ENCODE data around the gene KIAA1328. TPM values are rescaled to one million over a fixed set of nuclear protein-coding genes. Genes with fewer than 3 reads are reported as not detected.

KIAA1328 gene
- 1 to 10 TPM; 6.6 to 6.8 TPM for total RNA-seq
- 8.3 TPM for polyA plus RNA-seq

- H3K4me1 ChIP-seq (ENCODE audit: insufficient read depth, low read length): peaks cover 17% of the 10 kb centered on the region
- no peaks in the 10 kb centered on the region for H3K9me3 ChIP-seq (ENCODE audit: low read length)
- peak; percentile 82 to 92 (median 88) for DNase-seq
- H3K36me3 ChIP-seq (ENCODE audit: insufficient read depth, low read length): no peaks in the 10 kb centered on the region
- H3K27me3 ChIP-seq (ENCODE audit: insufficient read depth, low read length, poor library complexity, severe bottlenecking): no peaks in the 10 kb centered on the region
- peak within 1 kb of the TSS; percentile 95 for H3K4me3 ChIP-seq (ENCODE audit: low read length)
- H3K27ac ChIP-seq (ENCODE audit: low read depth, low read length): peak within 1 kb of the TSS; percentile 77
- ChIA-PET CTCF (interaction anchor here (0.7 to 2.2 kb wide), 6 partner anchors 8 to 101 kb away, joined by 3 to 17 read pairs (median 6); no protein-coding TSS in a partner anchor), POLR2A (interaction anchor here (0.9 to 1.4 kb wide), 4 partner anchors 14 to 857 kb away, joined by 3 to 7 read pairs (median 4); partner anchors contain the start of genes ELP2, RMP24 and RPRD1A)
- H3K4me3 Mint-ChIP-seq: peak within 1 kb of the TSS; percentile 90 to 99 (median 96)
- peaks cover 0 to 16% (median 0%) of the 10 kb centered on the region in 3 donors for H3K36me3 Mint-ChIP-seq
- H3K9me3 Mint-ChIP-seq: no peaks in the 10 kb centered on the region
- H3K27me3 Mint-ChIP-seq: no peaks in the 10 kb centered on the region
- H3K27ac Mint-ChIP-seq: peak within 1 kb of the TSS; percentile 80 to 96 (median 91)
- H3K4me1 Mint-ChIP-seq: peaks cover 32 to 63% (median 44%) of the 10 kb centered on the region in 3 donors
These were observed at the start of gene KIAA1328, which contains the start of gene TPGS2 for GRCh38 chr18:36828630-36829361. KIAA1328 (plus strand) TSS chr18:36829127; CDS start chr18:36829139, 12 bp downstream. TPGS2 (minus strand) TSS chr18:36829002; CDS start chr18:36828767, 235 bp downstream.

GRCh38 chr18:36780748-36781147 lies 48.2 kb upstream of the KIAA1328 start:
- no peaks in the 10 kb centered on the region for H3K9me3 ChIP-seq (ENCODE audit: low read length)
- no peak for DNase-seq
- no peak overlapping the region for H3K27ac ChIP-seq (ENCODE audit: low read depth, low read length)
- H3K36me3 Mint-ChIP-seq: peaks cover 3 to 26% (median 10%) of the 10 kb centered on the region in 3 donors
- H3K27me3 Mint-ChIP-seq: no peaks in the 10 kb centered on the region
- no peak overlapping the region for H3K4me3 ChIP-seq (ENCODE audit: low read length)
- H3K9me3 Mint-ChIP-seq: no peaks in the 10 kb centered on the region
- H3K4me3 Mint-ChIP-seq: no peak overlapping the region
- no peaks in the 10 kb centered on the region for H3K27me3 ChIP-seq (ENCODE audit: insufficient read depth, low read length, poor library complexity, severe bottlenecking)
- H3K4me1 Mint-ChIP-seq: no peaks in the 10 kb centered on the region
- H3K36me3 ChIP-seq (ENCODE audit: insufficient read depth, low read length): no peaks in the 10 kb centered on the region
- no peak overlapping the region for H3K27ac Mint-ChIP-seq
- CTCF ChIA-PET: no interaction called here
- POLR2A ChIA-PET: no interaction called here
- no peaks in the 10 kb centered on the region for H3K4me1 ChIP-seq (ENCODE audit: insufficient read depth, low read length)

- POLR2A ChIA-PET: no interaction called here
- no peak for DNase-seq
- H3K36me3 Mint-ChIP-seq: peaks cover 6 to 41% (median 13%) of the 10 kb centered on the region in 3 donors
- peaks cover 0 to 1% (median 0%) of the 10 kb centered on the region in 3 donors for H3K4me1 Mint-ChIP-seq
- Histone ChIP-seq H3K36me3 (ENCODE audit: insufficient read depth, low read length) (no peaks in the 10 kb centered on the region), H3K4me1 (ENCODE audit: insufficient read depth, low read length) (no peaks in the 10 kb centered on the region), H3K27me3 (ENCODE audit: insufficient read depth, low read length, poor library complexity, severe bottlenecking) (no peaks in the 10 kb centered on the region), H3K4me3 (ENCODE audit: low read length) (no peak overlapping the region), H3K9me3 (ENCODE audit: low read length) (no peaks in the 10 kb centered on the region), H3K27ac (ENCODE audit: low read depth, low read length) (no peak overlapping the region)
- H3K27ac Mint-ChIP-seq: peak overlapping the region in 1 of 8 donors; percentile 17
- no peaks in the 10 kb centered on the region for H3K9me3 Mint-ChIP-seq
- H3K27me3 Mint-ChIP-seq: no peaks in the 10 kb centered on the region
- no peak overlapping the region for H3K4me3 Mint-ChIP-seq
- CTCF ChIA-PET: no interaction called here
These were observed 46.2 kb upstream of the KIAA1328 start for GRCh38 chr18:36782710-36783109.

- Histone ChIP-seq H3K4me3 (ENCODE audit: low read length) (no peak overlapping the region), H3K36me3 (ENCODE audit: insufficient read depth, low read length) (no peaks in the 10 kb centered on the region), H3K27ac (ENCODE audit: low read depth, low read length) (no peak overlapping the region), H3K4me1 (ENCODE audit: insufficient read depth, low read length) (no peaks in the 10 kb centered on the region), H3K9me3 (ENCODE audit: low read length) (no peaks in the 10 kb centered on the region), H3K27me3 (ENCODE audit: insufficient read depth, low read length, poor library complexity, severe bottlenecking) (no peaks in the 10 kb centered on the region)
- CTCF ChIA-PET: no interaction called here
- DNase-seq: no peak
- Mint-ChIP-seq H3K4me1 (peaks cover 0 to 1% (median 0%) of the 10 kb centered on the region in 3 donors), H3K4me3 (no peak overlapping the region), H3K36me3 (peaks cover 6 to 49% (median 14%) of the 10 kb centered on the region in 3 donors), H3K9me3 (no peaks in the 10 kb centered on the region), H3K27ac (no peak overlapping the region), H3K27me3 (no peaks in the 10 kb centered on the region)
- POLR2A ChIA-PET: no interaction called here
These were observed 45.1 kb upstream of the KIAA1328 start for GRCh38 chr18:36783792-36784191.

- Histone ChIP-seq H3K36me3 (ENCODE audit: insufficient read depth, low read length) (no peaks in the 10 kb centered on the region), H3K4me3 (ENCODE audit: low read length) (no peak overlapping the region), H3K27me3 (ENCODE audit: insufficient read depth, low read length, poor library complexity, severe bottlenecking) (no peaks in the 10 kb centered on the region), H3K27ac (ENCODE audit: low read depth, low read length) (no peak overlapping the region), H3K4me1 (ENCODE audit: insufficient read depth, low read length) (no peaks in the 10 kb centered on the region), H3K9me3 (ENCODE audit: low read length) (no peaks in the 10 kb centered on the region)
- Mint-ChIP-seq H3K4me3 (no peak overlapping the region), H3K36me3 (peaks cover 24 to 66% (median 28%) of the 10 kb centered on the region in 3 donors), H3K9me3 (peaks cover 0 to 2% (median 0%) of the 10 kb centered on the region in 5 donors), H3K27ac (peak overlapping the region in 1 of 8 donors; percentile 47), H3K27me3 (no peaks in the 10 kb centered on the region), H3K4me1 (peaks cover 0 to 1% (median 0%) of the 10 kb centered on the region in 3 donors)
- no peak for DNase-seq
- CTCF ChIA-PET: no interaction called here
- POLR2A ChIA-PET: no interaction called here
These were observed 42.2 kb upstream of the KIAA1328 start for GRCh38 chr18:36786686-36787085.

- no peak overlapping the region for H3K4me3 ChIP-seq (ENCODE audit: low read length)
- no peaks in the 10 kb centered on the region for H3K27me3 ChIP-seq (ENCODE audit: insufficient read depth, low read length, poor library complexity, severe bottlenecking)
- H3K4me1 ChIP-seq (ENCODE audit: insufficient read depth, low read length): no peaks in the 10 kb centered on the region
- Mint-ChIP-seq H3K27me3 (no peaks in the 10 kb centered on the region), H3K9me3 (peaks cover 0 to 2% (median 0%) of the 10 kb centered on the region in 5 donors), H3K27ac (peak overlapping the region in 1 of 8 donors; percentile 78), H3K36me3 (peaks cover 48 to 87% (median 52%) of the 10 kb centered on the region in 3 donors), H3K4me1 (no peaks in the 10 kb centered on the region), H3K4me3 (no peak overlapping the region)
- no peak overlapping the region for H3K27ac ChIP-seq (ENCODE audit: low read depth, low read length)
- POLR2A ChIA-PET: no interaction called here
- CTCF ChIA-PET: interaction anchor here (1.0 kb wide), 1 partner anchor 17 kb away, joined by 3 read pairs; no protein-coding TSS in a partner anchor
- H3K36me3 ChIP-seq (ENCODE audit: insufficient read depth, low read length): peaks cover 7% of the 10 kb centered on the region
- no peak for DNase-seq
- H3K9me3 ChIP-seq (ENCODE audit: low read length): no peaks in the 10 kb centered on the region
These were observed 36.2 kb upstream of the KIAA1328 start for GRCh38 chr18:36792634-36793283.

- no peak overlapping the region for H3K4me3 Mint-ChIP-seq
- ChIA-PET POLR2A (no interaction called here), CTCF (interaction anchor here (1.0 to 1.3 kb wide), 3 partner anchors 9 to 12 kb away, joined by 3 to 4 read pairs (median 3); no protein-coding TSS in a partner anchor)
- no peaks in the 10 kb centered on the region for H3K9me3 ChIP-seq (ENCODE audit: low read length)
- no peaks in the 10 kb centered on the region for H3K4me1 Mint-ChIP-seq
- no peaks in the 10 kb centered on the region for H3K4me1 ChIP-seq (ENCODE audit: insufficient read depth, low read length)
- no peak overlapping the region for H3K4me3 ChIP-seq (ENCODE audit: low read length)
- peaks cover 0 to 2% (median 0%) of the 10 kb centered on the region in 5 donors for H3K9me3 Mint-ChIP-seq
- peaks cover 17% of the 10 kb centered on the region for H3K36me3 ChIP-seq (ENCODE audit: insufficient read depth, low read length)
- peaks cover 22 to 93% (median 54%) of the 10 kb centered on the region in 3 donors for H3K36me3 Mint-ChIP-seq
- H3K27ac ChIP-seq (ENCODE audit: low read depth, low read length): no peak overlapping the region
- DNase-seq: no peak
- H3K27ac Mint-ChIP-seq: peak overlapping the region in 2 of 8 donors; percentile 6 to 10
- H3K27me3 ChIP-seq (ENCODE audit: insufficient read depth, low read length, poor library complexity, severe bottlenecking): no peaks in the 10 kb centered on the region
- H3K27me3 Mint-ChIP-seq: no peaks in the 10 kb centered on the region
These were observed 30.0 kb upstream of the KIAA1328 start for GRCh38 chr18:36798738-36799473.

Data from CD8-positive, alpha-beta memory T cell (primary cell).